Measurements from ENCODE around the gene ZNF511.

Gene ZNF511

GRCh38 chr10:133312769-133313145 lies 4.0 kb downstream of the ZNF511 start:
- TF ChIP-seq CTCF (IDR thresholded peaks at IDR 0.05; ENCODE audit: low read depth, low read length), result no peak
- in situ Hi-C loops (cut with HindIII; ENCODE audit: low sequenced_read_pairs), result no loop called here
- DNase-seq (ENCODE audit: low read depth, low spot score), result no peak
- no peak overlapping the region for H3K4me3 ChIP-seq (ENCODE audit: low read depth, low read length)

GRCh38 chr10:133313192-133313591 lies 4.5 kb downstream of the ZNF511 start:
- in situ Hi-C loops (cut with HindIII; ENCODE audit: low sequenced_read_pairs), result no loop called here
- TF ChIP-seq CTCF (IDR thresholded peaks at IDR 0.05; ENCODE audit: low read depth, low read length), result no peak
- DNase-seq (ENCODE audit: low read depth, low spot score), result no peak
- H3K4me3 ChIP-seq (ENCODE audit: low read depth, low read length), result no peak overlapping the region

GRCh38 chr10:133314911-133315310 lies 6.2 kb downstream of the ZNF511 start:
- DNase-seq (ENCODE audit: low read depth, low spot score), result no peak
- in situ Hi-C loops (cut with HindIII; ENCODE audit: low sequenced_read_pairs), result no loop called here
- no peak overlapping the region for H3K4me3 ChIP-seq (ENCODE audit: low read depth, low read length)
- TF ChIP-seq CTCF (IDR thresholded peaks at IDR 0.05; ENCODE audit: low read depth, low read length), result no peak

- no peak for TF ChIP-seq CTCF (IDR thresholded peaks at IDR 0.05; ENCODE audit: low read depth, low read length)
- in situ Hi-C loops (cut with HindIII; ENCODE audit: low sequenced_read_pairs), result no loop called here
- DNase-seq (ENCODE audit: low read depth, low spot score), result no peak
- H3K4me3 ChIP-seq (ENCODE audit: low read depth, low read length), result no peak overlapping the region
Observed at GRCh38 chr10:133315847-133316246, 7.1 kb downstream of the ZNF511 start.

- no peak overlapping the region for H3K4me3 ChIP-seq (ENCODE audit: low read depth, low read length)
- TF ChIP-seq CTCF (IDR thresholded peaks at IDR 0.05; ENCODE audit: low read depth, low read length), result no peak
- in situ Hi-C loops (cut with HindIII; ENCODE audit: low sequenced_read_pairs), result no loop called here
- DNase-seq (ENCODE audit: low read depth, low spot score), result no peak
Observed at GRCh38 chr10:133316266-133316665, 7.6 kb downstream of the ZNF511 start.

- no peak for TF ChIP-seq CTCF (IDR thresholded peaks at IDR 0.05; ENCODE audit: low read depth, low read length)
- no peak overlapping the region for H3K4me3 ChIP-seq (ENCODE audit: low read depth, low read length)
- in situ Hi-C loops (cut with HindIII; ENCODE audit: low sequenced_read_pairs), result no loop called here
- DNase-seq (ENCODE audit: low read depth, low spot score), result no peak
Observed at GRCh38 chr10:133316732-133317131, 8.0 kb downstream of the ZNF511 start.
